Eye (tissue), 1 donor: ENCODE results near the gene ALS2.
"Not testable (repeated sequence)": the region's sequence is repeated elsewhere in the genome, so short reads cannot be mapped to it uniquely, and the experiment has no call there.

Experiments
- DNase-seq: peaks from one replicate; pipeline ENCODE4 v3.0.0-alpha.2; 2015

Gene ALS2

DNA sequence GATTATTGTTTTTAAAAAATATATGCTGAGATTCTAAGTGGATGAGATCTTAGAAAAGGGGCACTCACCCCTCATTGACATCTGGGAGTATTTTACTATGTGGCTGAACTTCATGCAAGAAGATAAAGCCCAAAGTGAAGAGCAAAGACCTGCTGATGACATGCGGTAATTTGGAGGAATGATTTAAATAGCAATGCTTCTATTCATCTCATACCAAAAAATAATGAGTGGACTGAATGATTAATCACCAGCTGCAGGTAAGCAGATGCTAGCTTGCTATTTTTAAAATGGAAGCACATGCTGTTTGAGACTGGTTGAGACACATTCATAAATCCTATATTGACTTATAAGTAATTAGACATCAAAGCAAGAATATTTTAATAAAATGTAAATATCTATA lies 12.9 kb upstream of the ALS2 start:
- DNase-seq, result no peak

DNA sequence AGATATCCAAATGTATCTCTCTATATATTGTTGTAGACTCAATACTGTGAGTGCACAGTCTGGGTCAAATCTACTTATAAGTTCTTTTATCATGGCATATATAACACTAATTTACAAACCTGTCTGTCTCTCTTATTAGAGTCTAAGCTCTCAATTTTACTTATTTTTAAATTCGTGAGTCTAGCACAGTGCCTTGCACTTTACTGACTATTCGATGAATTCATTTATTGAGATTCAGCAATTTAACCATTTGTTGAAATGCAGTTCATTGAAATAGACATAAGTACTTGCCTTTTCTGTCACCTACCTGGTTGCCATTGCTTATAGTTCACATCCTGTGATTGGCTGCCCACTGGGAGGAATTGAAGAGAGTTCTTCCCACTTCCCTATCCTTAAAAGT lies 10.3 kb upstream of the ALS2 start:
- no peak for DNase-seq

- DNase-seq, result no peak
Measured at GRCh38 chr2:201790291-201790690, 9.6 kb upstream of the ALS2 start.

GRCh38 chr2:201789395-201789794 lies 8.7 kb upstream of the ALS2 start:
- no peak for DNase-seq

DNA sequence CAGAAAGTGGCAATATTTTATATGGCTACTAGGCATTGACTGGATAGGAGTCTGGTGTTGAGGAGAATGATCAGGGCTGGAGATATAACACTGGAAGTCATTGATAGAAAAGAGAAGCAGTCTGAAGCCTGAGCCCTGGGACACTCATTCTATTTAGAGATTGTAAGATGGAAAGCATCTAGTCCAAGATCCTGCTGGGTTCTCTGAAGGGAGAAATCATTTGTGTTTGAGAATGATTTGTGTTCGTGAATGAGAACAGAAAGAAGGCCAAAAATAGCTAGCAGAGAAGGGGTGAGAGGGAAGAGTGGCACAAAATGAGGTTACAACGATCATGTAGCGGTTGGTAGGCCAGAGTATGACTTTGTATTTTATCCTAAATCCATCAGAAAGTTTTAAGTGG lies 7.6 kb upstream of the ALS2 start:
- DNase-seq, result no peak

GRCh38 chr2:201786471-201786870 lies 5.7 kb upstream of the ALS2 start:
- DNase-seq, result peak; percentile 71

- no peak for DNase-seq
Measured at GRCh38 chr2:201785135-201785534, 4.4 kb upstream of the ALS2 start.

DNA sequence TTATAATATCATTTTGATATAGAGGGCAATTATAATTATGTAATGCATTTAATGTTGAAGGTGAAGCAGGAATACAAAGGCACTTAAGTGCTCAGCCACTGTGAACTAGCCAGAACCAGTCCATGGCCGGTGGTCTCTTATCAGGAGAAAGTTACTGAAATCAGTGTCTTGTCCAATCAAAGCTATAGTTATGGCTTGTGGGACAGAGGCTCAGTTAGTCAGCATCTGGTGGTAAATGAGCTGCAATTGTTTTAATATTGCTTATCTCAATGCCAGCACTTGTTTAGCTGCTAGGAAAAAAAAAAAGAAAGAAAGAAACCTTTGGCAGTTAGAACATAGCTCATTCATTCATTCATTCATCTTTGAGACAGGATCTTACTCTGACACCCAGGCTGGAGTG lies 3.8 kb upstream of the ALS2 start:
- no peak for DNase-seq

- no peak for DNase-seq
Measured at GRCh38 chr2:201781557-201782051, 871 bp upstream of the ALS2 start.

GRCh38 chr2:201779901-201780673 lies 646 bp downstream of the ALS2 start:
- no peak for DNase-seq

DNA sequence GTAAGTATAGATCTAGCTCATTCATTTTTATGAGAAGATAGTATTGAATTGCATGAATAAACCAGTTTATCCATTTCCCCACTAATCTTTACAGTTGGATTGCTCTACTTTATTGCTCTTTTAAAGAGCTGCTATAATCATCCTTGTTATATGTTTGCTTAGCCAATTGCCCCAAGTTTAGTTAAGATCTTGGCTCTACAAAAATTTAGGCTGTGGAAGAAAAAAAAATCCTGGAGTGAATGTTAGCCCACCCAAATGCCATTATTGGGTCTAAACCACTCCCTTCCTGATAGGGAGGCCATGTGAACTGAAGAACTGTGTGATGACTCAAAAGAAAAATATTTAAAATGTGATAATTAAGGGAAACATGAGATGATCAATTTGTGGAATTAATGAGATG lies 2.9 kb downstream of the ALS2 start:
- DNase-seq, result no peak

- no peak for DNase-seq
Measured at GRCh38 chr2:201777043-201777442, 3.7 kb downstream of the ALS2 start.

- DNase-seq, result no peak
Measured at GRCh38 chr2:201775326-201775725, 5.4 kb downstream of the ALS2 start.

GRCh38 chr2:201774546-201774945 lies 6.2 kb downstream of the ALS2 start:
- no peak for DNase-seq

DNA sequence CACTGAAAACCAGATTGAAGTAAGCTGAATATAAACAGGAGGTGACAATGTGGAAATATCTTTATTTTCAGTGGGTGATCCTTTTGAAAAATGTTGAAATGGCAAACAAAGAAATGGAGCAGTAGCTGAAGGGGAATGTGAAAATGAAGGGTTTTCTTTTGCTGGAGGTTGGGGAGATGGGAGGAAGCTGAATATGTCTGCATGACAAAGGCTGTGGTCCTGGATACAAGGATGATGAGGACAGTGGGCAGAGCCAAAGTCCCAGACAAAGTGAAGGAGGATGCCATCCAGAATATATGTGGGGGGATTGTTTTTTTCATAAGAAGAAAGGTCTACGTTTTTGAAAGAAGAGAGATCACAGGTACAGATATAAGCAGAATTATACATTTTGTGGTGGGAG lies 6.7 kb downstream of the ALS2 start:
- DNase-seq, result no peak

GRCh38 chr2:201769666-201770373 lies 10.9 kb downstream of the ALS2 start:
- no peak for DNase-seq

DNA sequence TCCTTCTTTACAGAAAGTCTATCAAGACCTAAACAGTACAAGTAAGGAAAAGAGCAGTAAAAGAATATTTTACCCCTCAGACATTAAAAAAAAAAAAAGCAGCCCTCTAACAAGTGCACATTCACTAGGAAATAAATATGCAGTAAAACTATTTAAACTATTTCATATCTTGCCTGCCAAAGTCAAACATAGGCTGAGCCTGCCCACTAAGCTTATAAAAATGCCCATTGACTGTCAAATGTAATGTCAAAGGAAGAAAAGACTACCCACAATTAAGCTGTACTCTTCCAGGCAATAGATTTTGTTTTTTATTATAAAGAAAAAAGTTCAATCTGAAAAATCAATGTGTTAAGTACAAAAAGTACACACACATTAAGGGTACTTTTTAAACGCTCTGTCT lies 11.8 kb downstream of the ALS2 start:
- no peak for DNase-seq

DNA sequence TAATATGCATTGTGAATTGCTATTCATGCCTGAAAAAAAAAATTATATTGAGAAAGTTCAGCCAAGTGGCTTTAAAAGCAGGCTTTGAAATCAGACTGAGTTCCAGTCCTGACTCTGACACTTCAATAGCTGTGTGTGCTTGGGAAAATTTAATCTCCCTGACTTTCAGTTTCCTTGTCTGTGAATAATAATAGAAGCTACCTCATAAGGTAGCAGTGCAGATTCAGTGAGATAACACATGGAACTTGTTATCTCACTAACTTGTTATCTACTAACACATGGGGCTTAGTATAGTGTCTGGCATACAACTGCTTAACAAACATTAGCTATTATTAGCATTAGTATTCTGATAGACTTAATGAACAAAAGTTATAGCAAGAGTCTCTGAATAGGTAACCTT lies 14.9 kb downstream of the ALS2 start:
- DNase-seq, result no peak

GRCh38 chr2:201764469-201764868 lies 16.3 kb downstream of the ALS2 start:
- not testable (repeated sequence) for DNase-seq

GRCh38 chr2:201761101-201761500 lies 19.6 kb downstream of the ALS2 start:
- no peak for DNase-seq

GRCh38 chr2:201759567-201759966 lies 21.2 kb downstream of the ALS2 start:
- DNase-seq, result no peak

DNA sequence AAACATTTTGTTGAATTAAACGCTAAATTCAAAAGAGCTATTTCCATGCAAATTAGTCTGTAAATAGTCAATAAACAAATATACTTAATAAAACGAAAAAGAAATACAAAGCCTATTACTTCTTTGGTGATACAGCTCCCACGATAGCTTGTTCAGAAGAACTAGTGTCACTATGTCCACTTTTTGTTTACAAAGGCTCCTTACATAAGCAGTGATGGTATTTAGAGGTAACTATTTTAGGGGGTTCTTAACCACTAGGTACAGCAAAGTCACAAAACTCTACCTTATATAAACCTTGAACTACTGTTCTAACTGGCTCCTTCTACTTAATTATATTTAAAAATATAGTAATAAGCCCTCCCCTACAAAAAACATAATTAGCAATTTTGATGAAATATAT lies 21.9 kb downstream of the ALS2 start:
- DNase-seq, result no peak

DNA sequence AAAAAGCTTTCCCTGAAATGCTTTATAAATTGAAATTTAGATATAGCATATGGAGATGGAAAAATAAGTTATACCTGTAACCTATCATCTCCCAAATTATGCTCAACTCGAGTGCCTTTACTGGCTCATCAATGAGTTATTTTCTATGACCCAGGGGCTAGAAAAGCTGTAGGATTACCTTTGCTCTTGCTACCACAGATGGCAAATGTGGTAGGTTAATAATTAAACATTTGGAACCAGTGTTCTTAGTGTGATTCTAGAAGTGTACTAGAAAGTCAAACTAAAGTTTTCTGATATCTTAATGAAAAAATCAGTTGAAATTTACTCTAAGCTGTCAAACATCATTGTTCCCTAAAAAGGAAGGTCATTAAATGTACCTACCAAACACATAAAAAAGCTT lies 22.5 kb downstream of the ALS2 start:
- no peak for DNase-seq

DNA sequence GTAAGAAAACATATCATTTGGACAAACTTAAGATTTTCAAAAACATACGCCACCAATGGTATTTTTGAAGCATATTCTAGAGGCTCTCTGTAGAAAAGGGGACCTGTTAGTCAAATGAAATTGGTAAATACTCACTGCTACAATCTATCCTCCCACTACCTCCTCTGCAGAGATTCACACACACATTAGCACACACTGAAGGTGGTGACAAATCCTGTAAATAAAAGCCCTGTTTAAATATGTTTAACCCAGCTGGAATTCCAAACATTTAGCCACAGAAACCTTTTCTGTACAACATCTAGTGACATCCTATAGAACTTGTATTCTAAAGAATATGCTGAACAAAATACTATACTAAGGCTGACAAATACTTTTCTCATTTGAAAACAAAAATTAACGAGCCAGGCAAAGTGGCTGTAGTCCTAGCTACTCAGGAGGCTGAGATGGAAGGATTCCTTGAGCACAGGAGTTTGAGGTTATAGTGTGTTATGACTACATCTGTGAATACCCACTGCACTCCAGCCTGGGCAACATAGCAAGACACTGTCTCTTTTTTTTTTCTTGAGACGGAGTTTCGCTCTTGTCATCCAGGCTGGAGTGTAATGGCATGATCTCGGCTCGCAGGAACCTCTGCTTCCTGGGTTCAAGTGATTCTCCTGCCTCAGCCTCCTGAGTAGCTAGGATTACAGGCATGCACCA lies 25.9 kb downstream of the ALS2 start:
- DNase-seq, result no peak
